Naive thymus-derived CD4-positive, alpha-beta T cell (primary cell): Measurements from ENCODE around the gene STX8. TPM values are rescaled to one million over a fixed set of nuclear protein-coding genes. Genes with fewer than 3 reads are reported as not detected.

Source experiments
- ATAC-seq: fragments of 150-1000 bp; cut with Tn5 transposase; 2 replicates; pipeline ENCODE4 v1.10.0; 2021; ENCODE audit warnings: mild to moderate bottlenecking, moderate library complexity
- CTCF ChIA-PET: fragments of 350-600 bp; sonication (Branson Sonifier 250); formaldehyde crosslinking; loops from one replicate; lab custom pipeline; 2021; ENCODE audit warnings: antibody characterized with exemption; lab: Charles Lee
- POLR2A ChIA-PET: fragments of 350-600 bp; sonication (Branson Sonifier 250); formaldehyde crosslinking; loops from one replicate; lab custom pipeline; 2021; ENCODE audit warnings: antibody characterized with exemption, inconsistent platforms; lab: Charles Lee
- DNase-seq, 9 donors: peaks; one replicate each; pipeline versions ENCODE4 v3.0.0 to v3.0.0-alpha.2; 2020 to 2022; ENCODE audit warnings: mixed read lengths in 1 of 9
- H3K27ac ChIP-seq: one replicate; pipeline ENCODE4 v1.7.0; 2013; ENCODE audit warnings: mild to moderate bottlenecking, low read depth, low read length, moderate library complexity
- H3K27me3 ChIP-seq, 2 donors: one replicate each; pipeline ENCODE4 v1.7.0; 2013; ENCODE audit warnings: low read length in 2 of 2, mild to moderate bottlenecking in 2 of 2, moderate library complexity in 2 of 2; ENCODE audit not compliant: control insufficient read depth in 2 of 2, insufficient read depth in 2 of 2
- H3K36me3 ChIP-seq, 3 experiments: 1 replicate in 2 of 3; 2 replicates in 1 of 3; pipeline ENCODE4 v1.7.0; 2013; ENCODE audit warnings: low read length in 3 of 3, mild to moderate bottlenecking in 3 of 3, moderate library complexity in 1 of 3; ENCODE audit not compliant: insufficient read depth in 3 of 3, control insufficient read depth in 2 of 3
- H3K4me1 ChIP-seq, 2 donors: one replicate each; pipeline ENCODE4 v1.7.0; 2013; ENCODE audit warnings: low read length in 2 of 2, mild to moderate bottlenecking in 2 of 2, moderate library complexity in 1 of 2; ENCODE audit not compliant: control insufficient read depth in 2 of 2, insufficient read depth in 2 of 2
- H3K4me3 ChIP-seq: 2 replicates; pipeline ENCODE4 v1.7.0; 2013; ENCODE audit warnings: mild to moderate bottlenecking, low read length
- H3K9me3 ChIP-seq, 3 experiments: 1 replicate in 2 of 3; 2 replicates in 1 of 3; pipeline ENCODE4 v1.7.0; 2013; ENCODE audit warnings: low read length in 3 of 3; ENCODE audit not compliant: control insufficient read depth in 2 of 3
- H3K27ac Mint-ChIP-seq, 9 donors: one replicate each; pipeline ENCODE4 v1.8.0; 2020 to 2022; ENCODE audit warnings: mixed read lengths in 9 of 9, mild to moderate bottlenecking in 8 of 9, moderate library complexity in 5 of 9, inconsistent platforms in 2 of 9
- H3K27me3 Mint-ChIP-seq, 5 donors: one replicate each; pipeline ENCODE4 v1.8.0; 2021 to 2022; ENCODE audit warnings: mixed read lengths in 5 of 5, mild to moderate bottlenecking in 1 of 5
- H3K36me3 Mint-ChIP-seq, 5 donors: one replicate each; pipeline ENCODE4 v1.8.0; 2020 to 2022; ENCODE audit warnings: mixed read lengths in 5 of 5, mild to moderate bottlenecking in 3 of 5, inconsistent platforms in 1 of 5
- H3K4me1 Mint-ChIP-seq, 7 donors: one replicate each; pipeline ENCODE4 v1.8.0; 2020 to 2022; ENCODE audit warnings: mixed read lengths in 7 of 7, mild to moderate bottlenecking in 3 of 7, inconsistent platforms in 1 of 7
- H3K4me3 Mint-ChIP-seq, 10 donors: one replicate each; pipeline ENCODE4 v1.8.0; 2020 to 2022; ENCODE audit warnings: mild to moderate bottlenecking in 10 of 10, mixed read lengths in 10 of 10, moderate library complexity in 6 of 10, inconsistent platforms in 2 of 10
- H3K9me3 Mint-ChIP-seq, 11 donors: one replicate each; pipeline ENCODE4 v1.8.0; 2020 to 2022; ENCODE audit warnings: mixed read lengths in 11 of 11, mild to moderate bottlenecking in 4 of 11, inconsistent platforms in 1 of 11, moderate library complexity in 1 of 11
- intact Hi-C, 2 donors: fragments of 100-400 bp; cut with micrococcal nuclease; formaldehyde crosslinking; loops; one replicate each; pipeline ENCODE4 v1.15.1; 2023
- polyA plus RNA-seq, 2 donors: library from polyadenylated mRNA; unstranded; fragments of 300-500 nt; fragmentation: Illumina TruSeq; gene quantifications; one replicate each; pipeline ENCODE4 v1.2.3, GENCODE V29; 2021
- total RNA-seq, 6 experiments: library from RNA in 5 of 6; stranded (reverse) in 5 of 6; gene quantifications; 1 replicate in 5 of 6; 2 replicates in 1 of 6; pipeline ENCODE4 v1.2.3 and lab custom pipeline; 2021 to 2026

Gene STX8
- total and polyA plus RNA-seq, 7 experiments from 2014 or later = 45.1 to 116 (median 67.5) TPM

- no peaks in the 10 kb centered on the region for H3K27me3 Mint-ChIP-seq
- no peak for DNase-seq
- H3K9me3 Mint-ChIP-seq = peaks cover 0 to 20% (median 3%) of the 10 kb centered on the region in 11 donors
- CTCF ChIA-PET = no interaction called here
- Histone ChIP-seq H3K9me3 (no peaks in the 10 kb centered on the region), H3K27ac (no peak overlapping the region), H3K4me1 (no peaks in the 10 kb centered on the region), H3K27me3 (no peaks in the 10 kb centered on the region), H3K36me3 (peaks cover 0 to 6% (median 0%) of the 10 kb centered on the region in 3 experiments), H3K4me3 (no peak overlapping the region)
- peaks cover 0 to 4% (median 0%) of the 10 kb centered on the region in 7 donors for H3K4me1 Mint-ChIP-seq
- no peak for ATAC-seq
- POLR2A ChIA-PET = no interaction called here
- no peak overlapping the region for H3K27ac Mint-ChIP-seq
- H3K36me3 Mint-ChIP-seq = peaks cover 3 to 71% (median 43%) of the 10 kb centered on the region in 5 donors
- intact Hi-C loops = no loop called here
- H3K4me3 Mint-ChIP-seq = no peak overlapping the region
These were observed 155.6 kb downstream of the STX8 start for GRCh38 chr17:9419932-9420453.

GRCh38 chr17:9414471-9414870 lies 161.1 kb downstream of the STX8 start:
- intact Hi-C loops = no loop called here
- Mint-ChIP-seq H3K4me3 (no peak overlapping the region), H3K9me3 (peaks cover 0 to 7% (median 2%) of the 10 kb centered on the region in 11 donors), H3K27ac (no peak overlapping the region), H3K27me3 (no peaks in the 10 kb centered on the region), H3K36me3 (peaks cover 0 to 37% (median 14%) of the 10 kb centered on the region in 5 donors), H3K4me1 (peaks cover 0 to 5% (median 0%) of the 10 kb centered on the region in 7 donors)
- no peak overlapping the region for H3K4me3 ChIP-seq
- ChIA-PET CTCF (no interaction called here), POLR2A (no interaction called here)
- ATAC-seq = no peak
- no peaks in the 10 kb centered on the region for H3K27me3 ChIP-seq
- H3K36me3 ChIP-seq = no peaks in the 10 kb centered on the region
- DNase-seq = no peak
- H3K4me1 ChIP-seq = no peaks in the 10 kb centered on the region
- no peak overlapping the region for H3K27ac ChIP-seq
- no peaks in the 10 kb centered on the region for H3K9me3 ChIP-seq

GRCh38 chr17:9410737-9411136 lies 164.9 kb downstream of the STX8 start:
- DNase-seq (no peak), ATAC-seq (no peak)
- Histone ChIP-seq H3K27me3 (no peaks in the 10 kb centered on the region), H3K36me3 (no peaks in the 10 kb centered on the region), H3K9me3 (no peaks in the 10 kb centered on the region), H3K4me1 (no peaks in the 10 kb centered on the region), H3K27ac (no peak overlapping the region), H3K4me3 (no peak overlapping the region)
- H3K27me3 Mint-ChIP-seq = no peaks in the 10 kb centered on the region
- ChIA-PET POLR2A (no interaction called here), CTCF (no interaction called here)
- H3K9me3 Mint-ChIP-seq = peaks cover 0 to 3% (median 0%) of the 10 kb centered on the region in 11 donors
- H3K4me1 Mint-ChIP-seq = peaks cover 0 to 5% (median 0%) of the 10 kb centered on the region in 7 donors
- intact Hi-C loops = no loop called here
- peaks cover 0 to 21% (median 6%) of the 10 kb centered on the region in 5 donors for H3K36me3 Mint-ChIP-seq
- H3K4me3 Mint-ChIP-seq = no peak overlapping the region
- H3K27ac Mint-ChIP-seq = no peak overlapping the region

- H3K36me3 ChIP-seq = no peaks in the 10 kb centered on the region
- H3K27ac ChIP-seq = no peak overlapping the region
- Mint-ChIP-seq H3K4me3 (no peak overlapping the region), H3K36me3 (peaks cover 0 to 22% (median 4%) of the 10 kb centered on the region in 5 donors), H3K9me3 (peaks cover 0 to 3% (median 0%) of the 10 kb centered on the region in 11 donors), H3K27ac (no peak overlapping the region), H3K27me3 (no peaks in the 10 kb centered on the region), H3K4me1 (peaks cover 0 to 4% (median 0%) of the 10 kb centered on the region in 7 donors)
- POLR2A ChIA-PET = interaction anchor here (0.8 kb wide), 1 partner anchor 29 kb away, joined by 4 read pairs; no protein-coding TSS in a partner anchor
- no peak for DNase-seq
- intact Hi-C loops = no loop called here
- no peak overlapping the region for H3K4me3 ChIP-seq
- ATAC-seq = no peak
- no peaks in the 10 kb centered on the region for H3K9me3 ChIP-seq
- no peaks in the 10 kb centered on the region for H3K27me3 ChIP-seq
- CTCF ChIA-PET = no interaction called here
- no peaks in the 10 kb centered on the region for H3K4me1 ChIP-seq
These were observed 165.3 kb downstream of the STX8 start for GRCh38 chr17:9410301-9410700.

- Mint-ChIP-seq H3K36me3 (peaks cover 0 to 21% (median 2%) of the 10 kb centered on the region in 5 donors), H3K4me3 (no peak overlapping the region), H3K4me1 (peaks cover 0 to 2% (median 0%) of the 10 kb centered on the region in 7 donors), H3K9me3 (peaks cover 0 to 3% (median 0%) of the 10 kb centered on the region in 11 donors), H3K27ac (no peak overlapping the region), H3K27me3 (no peaks in the 10 kb centered on the region)
- CTCF ChIA-PET = interaction anchor here (0.8 kb wide), 1 partner anchor 626 kb away, joined by 3 read pairs; no protein-coding TSS in a partner anchor
- no peak for ATAC-seq
- H3K4me1 ChIP-seq = no peaks in the 10 kb centered on the region
- POLR2A ChIA-PET = interaction anchor here (0.8 kb wide), 1 partner anchor 30 kb away, joined by 4 read pairs; no protein-coding TSS in a partner anchor
- no peaks in the 10 kb centered on the region for H3K36me3 ChIP-seq
- no peaks in the 10 kb centered on the region for H3K9me3 ChIP-seq
- intact Hi-C loops = no loop called here
- no peak overlapping the region for H3K27ac ChIP-seq
- H3K4me3 ChIP-seq = no peak overlapping the region
- DNase-seq = no peak
- H3K27me3 ChIP-seq = no peaks in the 10 kb centered on the region
These were observed 165.7 kb downstream of the STX8 start for GRCh38 chr17:9409878-9410277.

GRCh38 chr17:9408868-9409829 lies 166.5 kb downstream of the STX8 start:
- peaks cover 0 to 5% (median 0%) of the 10 kb centered on the region in 11 donors for H3K9me3 Mint-ChIP-seq
- no peak for ATAC-seq
- no peaks in the 10 kb centered on the region for H3K27me3 Mint-ChIP-seq
- Histone ChIP-seq H3K4me1 (no peaks in the 10 kb centered on the region), H3K9me3 (no peaks in the 10 kb centered on the region), H3K27ac (no peak overlapping the region), H3K36me3 (no peaks in the 10 kb centered on the region), H3K4me3 (no peak overlapping the region), H3K27me3 (no peaks in the 10 kb centered on the region)
- H3K4me3 Mint-ChIP-seq = no peak overlapping the region
- peaks cover 0 to 2% (median 0%) of the 10 kb centered on the region in 7 donors for H3K4me1 Mint-ChIP-seq
- H3K27ac Mint-ChIP-seq = no peak overlapping the region
- POLR2A ChIA-PET = interaction anchor here (0.8 kb wide), 1 partner anchor 30 kb away, joined by 4 read pairs; no protein-coding TSS in a partner anchor
- peaks cover 0 to 28% (median 5%) of the 10 kb centered on the region in 5 donors for H3K36me3 Mint-ChIP-seq
- no peak for DNase-seq
- CTCF ChIA-PET = interaction anchor here (0.8 kb wide), 1 partner anchor 625 kb away, joined by 3 read pairs; no protein-coding TSS in a partner anchor
- intact Hi-C loops = no loop called here
